Stimulated activated CD8-positive, alpha-beta memory T cell treated with anti-CD3 and anti-CD28 coated beads, Interleukin-2, amount 100 ng/mL, for 48 hours (primary cell): Measurements from ENCODE around the gene CENPU.
"Not testable (repeated sequence)": the region's sequence is repeated elsewhere in the genome, so short reads cannot be mapped to it uniquely, and the experiment has no call there.

Experiments
- DNase-seq, 2 donors: peaks; one replicate each; pipeline ENCODE4 v3.0.0-alpha.2; 2020; ENCODE audit warnings: low read depth in 2 of 2

The CENPU gene

DNA sequence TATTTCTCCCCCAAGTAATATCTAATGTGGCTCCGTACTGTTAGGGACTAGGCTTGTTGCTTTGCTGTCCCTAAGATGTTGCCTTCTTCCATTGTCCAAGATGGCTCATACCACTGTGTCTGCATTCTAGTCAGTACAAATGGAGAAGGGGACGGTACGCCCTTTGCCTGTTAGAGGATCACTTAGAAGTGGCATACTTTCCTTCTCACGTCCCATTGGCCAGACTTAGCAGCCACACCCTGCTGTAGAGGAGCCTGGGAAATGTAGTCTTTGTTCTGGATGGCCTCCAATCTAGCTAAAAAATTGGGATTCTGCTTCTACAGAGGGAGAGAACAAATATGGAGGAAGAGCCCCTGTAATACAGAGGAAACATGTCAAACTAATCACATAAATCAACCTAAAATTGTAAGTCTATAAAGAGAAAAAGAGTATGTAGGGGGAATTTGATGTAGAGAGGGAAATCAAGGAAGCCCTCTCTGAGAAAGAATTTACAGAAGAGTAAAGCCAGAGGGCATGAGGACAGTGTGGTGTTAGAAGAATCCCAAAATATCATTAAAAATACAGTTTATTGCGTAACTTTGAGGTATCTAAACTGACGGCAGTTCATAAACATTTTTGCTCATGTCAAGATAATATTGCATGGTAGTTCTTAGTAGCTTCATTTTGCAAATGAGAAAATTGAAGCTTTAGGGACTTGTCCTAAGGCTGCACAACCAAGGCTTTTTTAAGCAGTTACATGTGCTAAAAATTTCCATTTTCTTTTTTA is 69.3 kb downstream of the CENPU start:
- no peak for DNase-seq

DNA sequence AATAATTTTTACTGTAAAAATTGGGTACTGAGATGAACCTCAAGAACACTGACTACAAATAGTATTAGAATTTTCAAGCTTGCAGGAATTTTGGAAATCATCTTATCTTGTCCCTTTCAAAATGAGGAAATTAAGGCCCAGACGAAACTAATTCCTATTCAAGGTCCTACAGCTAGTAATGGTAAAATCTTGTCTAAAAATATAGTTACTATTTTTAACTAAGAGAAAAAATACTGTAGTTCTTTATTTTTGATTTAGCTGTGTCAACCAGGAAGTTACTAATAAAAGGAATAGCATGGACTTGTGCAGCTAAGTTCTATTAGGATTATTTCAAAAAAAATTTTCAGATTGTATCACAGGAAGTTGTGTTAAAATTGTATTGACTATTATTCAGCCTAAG is 71.7 kb downstream of the CENPU start:
- DNase-seq, result no peak

DNA sequence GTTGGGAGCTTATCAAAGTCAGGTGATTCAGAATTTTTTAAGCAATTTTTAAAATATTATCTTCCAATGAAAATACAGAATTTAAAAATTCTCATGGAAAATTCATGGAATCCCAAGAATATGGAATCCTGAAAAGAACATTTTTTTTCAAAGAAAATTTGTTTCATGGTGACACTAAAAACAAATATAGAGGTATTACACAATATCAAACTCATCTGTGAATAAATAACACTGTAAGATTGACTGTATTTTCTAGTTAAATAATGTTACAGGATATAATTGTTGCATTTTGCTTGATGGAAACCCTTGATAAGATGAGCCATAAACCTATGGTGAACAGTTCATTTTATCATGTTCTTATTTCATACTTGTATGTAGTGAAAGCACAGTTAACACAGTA is 72.9 kb downstream of the CENPU start:
- no peak for DNase-seq

DNA sequence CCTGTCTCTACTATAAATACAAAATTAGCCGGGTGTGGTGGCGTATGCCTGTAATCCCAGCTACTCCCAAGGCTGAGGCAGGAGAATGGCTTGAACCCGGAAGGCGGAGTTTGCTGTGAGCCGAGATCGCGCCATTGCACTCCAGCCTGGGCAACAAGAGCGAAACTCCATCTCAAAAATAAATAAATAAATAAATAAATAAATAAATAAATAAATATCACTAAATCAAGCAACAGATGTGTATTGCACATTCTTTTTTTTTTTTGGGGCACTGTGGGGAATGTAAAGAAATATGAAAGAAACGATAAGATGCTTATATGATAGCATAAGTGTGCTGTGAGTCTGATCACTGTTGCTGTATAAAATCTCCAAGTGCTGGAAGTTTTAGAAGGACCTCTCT is 76.1 kb downstream of the CENPU start:
- not testable (repeated sequence) for DNase-seq

DNA sequence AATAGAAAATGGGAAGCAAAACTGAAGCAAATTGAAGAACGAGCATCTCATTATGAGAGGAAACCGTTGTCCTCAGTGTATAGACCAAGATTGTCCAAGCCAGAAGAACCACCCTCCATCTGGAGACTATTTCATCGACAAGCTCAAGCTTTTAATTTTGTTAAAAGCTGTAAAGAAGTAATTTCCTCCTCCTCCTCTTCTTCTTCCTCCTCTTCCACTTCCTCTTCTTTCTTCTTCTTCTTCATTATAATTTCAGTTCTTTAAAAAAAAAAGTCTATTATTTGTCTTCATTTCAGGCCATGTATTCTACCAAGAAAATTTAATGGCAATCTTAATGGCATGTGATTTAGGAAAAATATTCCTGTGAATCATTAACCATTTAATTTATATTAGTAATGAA is 76.8 kb downstream of the CENPU start:
- DNase-seq, result no peak

DNA sequence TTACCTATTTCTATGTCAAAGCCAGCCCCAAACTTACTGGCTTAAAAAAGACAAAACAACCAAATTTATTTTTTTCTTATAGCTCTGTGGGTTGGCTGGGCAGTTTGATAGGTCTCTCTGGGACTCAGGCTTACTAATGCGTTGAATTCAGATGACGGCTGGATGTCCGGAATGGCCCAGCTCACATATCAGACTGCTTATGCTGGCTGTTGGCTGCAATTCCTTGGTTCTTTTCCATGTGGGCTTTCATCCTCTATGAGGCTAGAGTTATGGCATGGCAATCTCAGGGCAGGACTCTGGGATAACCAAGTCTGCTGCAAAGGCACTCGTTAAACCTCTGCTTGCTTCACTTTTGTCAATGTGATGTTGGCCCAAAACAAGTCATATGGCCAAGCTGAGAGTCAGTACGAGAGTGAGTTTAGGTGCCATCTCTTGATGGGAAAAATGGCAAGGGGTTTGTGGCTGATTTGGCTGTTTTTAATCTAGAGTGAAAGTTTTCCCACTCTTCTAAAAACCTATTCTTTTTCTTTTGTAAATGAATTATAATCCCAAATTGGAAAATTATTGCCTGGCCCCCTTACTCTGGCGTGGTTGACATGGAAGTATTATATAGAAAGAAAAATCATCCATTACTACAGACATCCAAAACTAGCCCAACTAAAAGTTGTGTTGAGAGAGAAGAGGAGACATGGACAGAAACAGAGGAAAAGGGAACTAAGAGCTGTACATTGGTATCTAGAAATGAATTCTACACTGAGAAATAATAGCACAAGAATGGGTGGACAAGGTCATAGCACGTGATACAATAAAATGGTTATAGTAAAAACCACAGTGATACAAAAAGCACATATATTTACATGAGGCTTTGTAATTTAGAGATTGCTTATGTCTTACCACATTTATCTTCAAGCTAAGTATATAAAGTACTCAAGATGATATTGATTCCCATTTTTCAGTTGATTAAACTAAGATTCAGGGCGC is 77.7 kb downstream of the CENPU start:
- DNase-seq, result no peak

DNA sequence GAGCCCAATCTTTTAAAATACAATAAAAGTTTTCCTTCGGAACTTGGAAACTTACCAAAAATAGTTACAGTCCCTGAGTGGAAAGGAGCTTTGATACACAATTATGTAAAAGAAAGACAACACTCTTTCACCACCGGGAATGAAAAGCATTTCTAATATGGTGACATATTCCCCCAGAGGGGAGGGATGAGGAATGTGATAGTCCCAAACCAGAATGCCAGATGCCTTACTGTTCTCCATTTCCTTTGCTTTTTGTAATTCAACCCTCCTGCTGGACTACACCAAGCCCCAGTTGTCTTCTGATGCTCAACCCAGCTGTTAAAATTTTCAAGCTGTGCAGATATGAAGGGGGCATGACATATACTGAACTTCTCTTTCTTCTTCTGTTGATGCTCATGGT is 80.2 kb downstream of the CENPU start:
- DNase-seq, result no peak

DNA sequence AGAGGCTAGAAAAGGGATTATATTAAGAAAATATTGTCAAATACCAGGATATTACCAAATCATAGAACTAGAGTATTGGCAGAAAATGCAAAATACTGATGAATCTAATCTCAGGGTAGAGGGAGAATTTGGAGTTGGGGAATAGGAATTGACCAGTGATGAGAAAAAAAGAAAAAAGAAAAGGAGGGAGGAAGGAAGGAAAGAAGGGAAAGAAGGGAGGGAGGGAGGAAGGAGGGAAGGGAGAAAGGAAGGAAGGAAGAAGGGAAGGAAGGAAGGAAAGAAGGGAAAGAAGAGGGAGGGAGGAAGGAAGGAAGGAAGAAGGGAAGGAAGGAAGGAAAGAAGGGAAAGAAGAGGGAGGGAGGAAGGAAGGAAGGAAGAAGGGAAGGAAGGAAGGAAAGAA is 81.2 kb downstream of the CENPU start:
- not testable (repeated sequence) for DNase-seq

DNA sequence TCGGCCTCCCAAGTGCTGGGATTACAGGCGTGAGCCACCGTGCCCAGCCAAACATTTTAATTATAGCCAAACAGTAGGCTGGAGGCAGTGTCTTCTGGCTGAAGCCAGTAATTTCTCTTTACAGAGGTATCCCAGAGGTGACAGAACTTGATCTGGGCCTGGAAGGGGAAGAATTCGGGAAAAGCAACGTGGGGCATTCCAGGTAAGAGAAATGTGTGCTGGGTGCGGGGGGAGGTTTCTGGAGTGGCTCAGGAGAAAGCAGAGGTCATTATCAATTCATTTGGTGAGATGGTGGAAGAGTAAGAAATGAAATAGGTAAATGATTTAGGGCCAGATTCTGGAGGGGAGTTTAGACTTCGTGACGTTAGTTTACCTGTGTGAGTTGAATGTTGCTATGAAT is 82.0 kb downstream of the CENPU start:
- DNase-seq, result no peak

DNA sequence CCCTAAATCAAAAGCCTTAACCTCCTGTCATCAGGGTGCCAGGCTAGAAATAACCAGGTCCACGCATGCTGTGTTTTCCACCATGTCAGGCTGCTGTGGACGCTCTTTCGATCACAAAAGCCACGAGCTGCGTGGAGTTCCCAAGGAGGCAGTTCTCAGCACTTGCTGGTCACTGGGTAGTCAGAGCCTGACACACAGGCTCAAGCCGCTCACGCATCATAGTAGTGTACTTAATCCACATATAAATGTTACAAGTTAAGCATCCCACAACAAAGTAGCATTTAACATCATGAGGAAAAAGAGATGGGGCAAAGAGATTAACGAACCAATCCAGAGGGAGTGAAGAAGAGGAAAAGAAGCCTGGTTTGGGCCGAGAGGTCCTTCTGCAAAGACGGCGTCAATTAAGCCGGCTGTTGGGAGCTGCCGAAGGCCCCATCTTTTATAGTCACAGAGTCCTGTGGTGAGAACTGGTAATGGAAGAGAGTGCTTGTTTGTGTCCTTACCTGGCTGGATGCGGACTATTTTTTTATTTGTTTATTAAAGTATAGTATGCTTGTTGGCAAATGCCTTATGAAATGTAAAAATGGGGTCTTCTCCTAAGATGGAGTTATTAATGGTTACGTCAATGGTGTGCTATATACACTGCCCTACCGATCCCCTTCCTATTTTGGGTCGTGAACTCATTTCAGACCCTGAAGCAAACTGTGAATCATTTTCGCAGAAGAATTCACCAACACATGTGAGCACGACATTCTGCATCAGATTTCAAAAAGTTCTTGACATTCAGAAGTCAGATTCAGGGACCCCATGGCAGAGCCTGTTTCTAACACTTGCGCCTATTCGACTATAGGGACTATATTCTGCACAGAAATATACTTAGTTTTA is 83.7 kb downstream of the CENPU start:
- DNase-seq, result no peak

DNA sequence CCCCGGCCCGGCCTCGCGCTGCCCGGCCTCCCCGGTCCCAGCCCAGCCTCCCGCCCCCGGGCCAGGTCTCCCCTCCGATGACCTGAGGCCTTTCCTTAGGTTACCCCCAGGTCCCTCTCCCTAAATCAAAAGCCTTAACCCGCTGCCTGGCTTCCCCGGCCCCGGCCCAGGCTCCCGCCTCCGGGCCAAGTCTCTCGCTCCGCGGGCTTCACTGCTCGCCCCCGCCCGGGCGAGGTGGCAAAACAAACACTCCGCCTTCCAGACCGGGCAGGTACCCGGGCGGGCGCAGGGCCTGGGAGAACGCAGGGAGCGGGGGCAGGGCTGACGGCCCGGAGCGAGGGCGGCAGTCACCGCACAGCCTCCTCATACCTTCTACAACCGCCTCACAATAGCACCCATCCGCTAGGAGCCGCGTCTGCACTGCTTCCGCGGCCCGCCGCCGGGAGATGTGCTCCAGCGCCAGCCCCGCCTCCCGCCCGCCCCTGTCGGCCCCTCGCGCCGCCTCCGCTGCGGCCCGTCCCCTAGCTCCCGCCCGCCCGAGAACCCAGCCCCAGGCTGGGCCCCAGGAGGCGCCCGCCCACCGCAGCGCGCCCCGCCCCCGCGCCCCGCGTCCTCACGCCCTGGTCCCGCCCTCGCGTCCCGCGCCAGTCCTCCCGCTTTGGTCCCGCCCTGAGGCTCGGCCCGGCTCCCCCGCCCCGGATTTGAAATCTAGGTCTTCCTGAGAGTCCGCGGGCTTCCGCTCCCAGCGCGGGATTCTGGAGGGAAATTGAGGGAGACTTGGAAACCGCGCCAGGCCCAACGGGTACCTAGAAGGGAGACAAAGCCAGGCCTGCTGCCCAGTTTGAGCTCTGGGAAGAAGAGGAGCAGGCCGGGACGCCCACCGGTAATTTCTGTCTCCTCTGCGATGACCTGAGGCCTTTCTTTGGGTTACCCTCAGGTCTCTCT is 84.6 kb downstream of the CENPU start, which contains the start of the genes CASP3 and PRIMPOL:
CASP3 (minus strand) TSS at position 422 of the 945 bp plus-strand sequence. CDS start 10,994 bp downstream, outside the sequence.
PRIMPOL (plus strand) TSS at position 713 of the 945 bp plus-strand sequence. CDS start 7,403 bp downstream, outside the sequence.
- peak; percentile 95 to 97 for DNase-seq

DNA sequence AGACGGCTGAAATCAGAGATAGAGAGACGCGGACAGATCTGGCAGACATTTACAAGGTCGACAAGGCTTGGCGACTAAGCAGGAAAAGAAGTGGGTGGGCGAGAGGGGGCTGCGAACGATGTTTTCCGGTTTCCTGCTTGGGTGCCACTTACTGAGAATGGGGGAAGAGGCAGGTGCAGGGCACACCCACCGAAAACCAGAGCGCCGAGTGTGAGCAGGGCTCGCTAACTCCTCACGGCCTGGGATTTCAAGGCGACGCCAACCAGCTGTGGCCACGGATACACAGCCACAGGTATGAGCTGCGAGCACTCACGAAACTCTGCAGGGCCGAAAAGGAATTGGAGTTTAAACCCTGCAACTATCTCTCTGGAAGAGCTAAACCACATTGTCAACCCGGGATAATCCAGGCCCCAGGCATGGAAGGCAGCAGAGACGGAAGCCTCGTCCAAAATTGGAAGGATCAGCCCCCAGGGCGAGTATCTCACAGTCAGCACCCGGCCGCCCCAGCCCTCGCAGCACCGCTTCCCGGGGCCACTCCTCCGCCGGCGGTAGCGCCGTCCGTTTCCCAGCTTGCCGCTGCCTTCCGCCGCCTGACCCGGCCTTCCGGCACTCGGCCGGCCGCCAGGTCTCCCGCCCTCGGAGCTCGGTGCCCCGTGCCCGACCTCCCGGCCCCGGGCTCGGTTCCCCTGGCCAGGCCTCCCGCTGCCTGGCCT is 85.4 kb downstream of the CENPU start:
- peak; percentile 27 to 32 for DNase-seq

DNA sequence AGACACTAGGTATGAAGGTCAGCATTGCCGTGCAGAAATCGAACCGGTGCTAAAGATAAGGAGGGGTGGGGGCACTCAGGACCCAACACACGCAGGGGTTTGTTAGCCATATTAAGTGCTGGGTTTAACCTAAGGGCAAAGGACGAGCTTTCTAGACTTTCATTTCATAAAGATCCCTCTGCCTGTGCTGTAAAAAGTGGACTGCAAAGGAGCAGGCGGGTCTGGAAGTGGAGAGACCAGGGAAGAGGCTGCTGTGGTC is 85.9 kb downstream of the CENPU start:
- DNase-seq, result no peak

DNA sequence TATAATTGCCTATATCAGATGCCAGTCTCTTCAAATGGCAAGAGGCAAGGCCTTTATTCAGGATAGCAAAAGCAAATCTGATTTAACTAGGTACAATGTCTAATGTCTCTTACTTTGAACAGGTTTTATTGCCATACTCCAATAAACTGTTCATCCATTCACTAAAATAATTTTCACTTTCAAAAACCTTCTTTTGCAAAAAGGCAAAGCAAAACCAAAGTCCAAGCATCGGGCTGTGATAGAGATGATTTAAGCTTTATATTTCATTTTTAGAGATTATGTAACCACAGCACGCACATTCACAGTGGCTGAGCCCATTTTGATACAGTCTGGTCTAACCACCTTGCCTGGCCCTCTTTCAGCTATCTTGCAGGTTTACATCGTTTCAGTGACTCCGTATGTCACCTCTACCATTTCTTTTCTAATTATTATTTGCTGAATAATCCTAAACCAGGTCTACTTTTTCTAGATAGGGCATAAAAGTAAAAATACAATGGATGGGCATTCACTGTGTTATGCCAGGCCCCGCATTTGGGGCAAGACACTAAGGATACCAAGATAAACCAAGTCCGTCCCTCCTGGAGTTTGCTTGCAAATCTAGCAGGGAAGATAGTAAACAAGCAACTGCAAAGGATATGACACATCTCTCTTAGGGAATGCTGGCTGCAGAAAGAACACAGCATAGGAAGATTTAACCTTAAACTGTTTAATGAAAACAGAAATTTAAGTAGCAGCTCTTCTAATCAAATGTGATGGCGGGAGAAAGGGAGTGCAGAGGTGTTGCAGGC is 86.4 kb downstream of the CENPU start:
- DNase-seq, result no peak

DNA sequence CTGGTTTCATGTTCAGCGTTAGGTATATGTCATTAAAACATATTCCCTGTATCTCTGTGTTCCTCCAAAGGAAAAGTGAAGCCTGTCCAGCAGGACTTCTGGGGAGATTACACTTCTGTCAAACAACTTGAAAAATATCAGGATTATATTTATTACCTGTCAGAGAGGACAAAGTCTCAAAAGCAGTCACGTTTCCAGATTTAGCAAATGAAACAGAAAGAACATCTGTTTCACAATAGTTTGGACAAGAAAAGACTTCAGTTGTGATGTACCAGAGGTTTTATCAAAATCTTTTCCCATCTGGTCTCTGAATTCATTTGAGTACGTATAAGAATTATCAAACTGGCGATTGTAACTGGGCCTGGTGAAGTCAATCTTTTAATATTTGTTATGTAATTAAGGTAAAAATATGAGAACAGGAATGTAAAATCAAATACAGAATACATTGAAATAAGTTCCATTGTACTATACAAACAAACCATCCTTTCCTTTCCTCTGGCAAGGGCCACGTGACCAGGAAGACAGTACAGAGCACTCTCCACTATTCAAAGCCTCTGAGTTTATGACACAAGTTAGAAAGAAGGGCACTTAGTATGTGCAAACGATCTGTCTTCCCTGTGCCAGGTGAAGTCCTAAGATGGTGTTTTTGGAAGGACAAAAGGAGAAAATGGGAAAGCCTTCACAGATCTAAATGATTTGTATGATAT is 87.8 kb downstream of the CENPU start:
- no peak for DNase-seq

DNA sequence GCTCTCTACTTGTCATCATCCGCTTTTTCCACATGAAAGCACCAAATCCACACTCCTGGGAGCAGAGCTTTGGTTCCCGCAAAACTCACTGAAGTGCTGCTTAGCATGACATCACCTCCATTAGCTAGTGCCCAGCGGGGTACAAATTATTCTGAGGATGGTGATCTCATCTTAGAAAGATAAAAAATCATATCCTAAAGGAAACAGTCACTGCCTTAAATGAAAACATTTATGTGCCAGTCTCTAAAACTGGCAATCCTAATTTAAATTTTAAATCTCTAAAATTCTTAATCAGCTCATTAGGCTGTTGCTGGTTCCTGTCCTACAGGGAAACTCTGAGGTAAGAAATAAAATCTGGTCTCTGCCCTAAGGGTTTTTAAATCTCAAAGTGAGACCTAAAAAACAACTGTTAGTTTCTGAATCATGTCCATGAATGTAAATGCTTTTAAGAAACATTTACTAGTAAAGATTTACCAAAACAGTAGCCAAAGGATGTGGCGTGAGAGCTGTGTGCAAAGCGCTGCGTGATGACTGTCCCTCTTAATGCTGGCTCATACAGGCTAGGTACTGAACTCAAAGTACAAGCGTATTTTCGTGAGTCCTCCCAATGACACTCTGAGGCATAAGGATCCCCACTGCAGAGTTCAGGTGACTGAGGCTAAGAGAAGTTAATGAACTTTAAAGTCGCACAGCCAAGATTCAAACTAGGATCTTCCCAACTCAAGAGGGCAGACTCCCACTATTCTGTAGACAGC is 89.2 kb downstream of the CENPU start:
- DNase-seq, result no peak
